Measurements from ENCODE around the gene RMP24.

RMP24 gene

GRCh38 chr18:35998967-35999366, 26.5 kb downstream of the RMP24 start (continued):
- TF ChIP-seq ZNF609 (CRISPR knock-in tag; IDR thresholded peaks at IDR 0.05; ENCODE audit: borderline replicate concordance): no peak
- TF ChIP-seq ZNF703 (CRISPR knock-in tag; IDR thresholded peaks at IDR 0.05; ENCODE audit: borderline replicate concordance): no peak
- TF ChIP-seq TIGD3 (CRISPR knock-in tag; IDR thresholded peaks at IDR 0.05; ENCODE audit: borderline replicate concordance): no peak

GRCh38 chr18:35999925-36000324, 27.4 kb downstream of the RMP24 start:
- Histone ChIP-seq H3K4me2 (ENCODE audit: low read depth, low read length) (no peak overlapping the region), H3K27me3 (ENCODE audit: control insufficient read depth in 1 of 2, insufficient read depth in 2 of 2, low read length in 2 of 2) (no peaks in the 10 kb centered on the region), H3K4me3 (replicated peaks in 1 of 3; ENCODE audit: insufficient read depth in 1 of 3, low read depth in 2 of 3, low read length in 3 of 3) (no peak overlapping the region), H3K9ac (ENCODE audit: insufficient read depth, low read depth, low read length) (no peak overlapping the region), H3K9me3 (ENCODE audit: low read length) (no peaks in the 10 kb centered on the region), H3K36me3 (replicated peaks in 1 of 2; ENCODE audit: control insufficient read depth in 1 of 2, insufficient read depth in 2 of 2, low read length in 2 of 2) (no peaks in the 10 kb centered on the region), H3K27ac (ENCODE audit: extremely low read length, insufficient read depth, low read length) (no peak overlapping the region), H4K20me1 (ENCODE audit: insufficient read depth, low read length) (no peaks in the 10 kb centered on the region), H3K79me2 (ENCODE audit: insufficient read depth, low read length) (no peaks in the 10 kb centered on the region), H2AFZ (ENCODE audit: low read length) (no peak overlapping the region), H3K4me1 (ENCODE audit: insufficient read depth, low read length) (no peaks in the 10 kb centered on the region)
- ATAC-seq (no peak), DNase-seq (ENCODE audit: low spot score) (no peak), FAIRE-seq (no peak)
- 59% methylated on average over 1 of the region's 1 CpG for WGBS (ENCODE audit: low lambda C conversion rate)
- TF ChIP-seq DMTF1 (CRISPR knock-in tag; IDR thresholded peaks at IDR 0.05) (no peak), SIN3B (IDR thresholded peaks at IDR 0.05; ENCODE audit: low read length) (no peak), SALL2 (CRISPR knock-in tag; IDR thresholded peaks at IDR 0.05) (no peak), CCDC6 (CRISPR knock-in tag; IDR thresholded peaks at IDR 0.05) (no peak), ZNF580 (CRISPR knock-in tag; IDR thresholded peaks at IDR 0.05; ENCODE audit: borderline replicate concordance, low read depth) (no peak)
- no TSS peak for BruUV-seq (replicated peaks)
- intact Hi-C loops (cut with micrococcal nuclease; ENCODE audit: unreplicated experiment): no loop called here
- POLR2A ChIA-PET: no interaction called here
- CTCF ChIA-PET (ENCODE audit: low intra/inter-chr PET ratio, low total read pairs): no interaction called here
- in situ Hi-C loops (cut with HindIII; ENCODE audit: extremely low pct_ligation_motif_present, low pct_unique_long_range_greater_than_20kb): no loop called here
